ENCODE data around the gene UBASH3B.

GRCh38 chr11:122754553-122755322 lies 99.2 kb downstream of the UBASH3B start:
- TF ChIP-seq CTCF (conservative IDR thresholded peaks at IDR 0.05 in 1 of 2, IDR thresholded peaks at IDR 0.05 in 1 of 2; ENCODE audit: low read depth in 1 of 2, low read length in 2 of 2) (peak in 1 of 2 donors; percentile 36), EZH2 (IDR thresholded peaks at IDR 0.05; ENCODE audit: low read length, missing control alignments) (no peak)

All from fibroblast of lung (primary cell).